ES-I3 (cell line): Measurements from ENCODE around the gene TCTN3.
"Not testable (repeated sequence)": the region's sequence is repeated elsewhere in the genome, so short reads cannot be mapped to it uniquely, and the experiment has no call there.

Source experiments
- H3K36me3 ChIP-seq: 2 replicates; pipeline ENCODE4 v1.6.1; 2013; ENCODE audit warnings: mild to moderate bottlenecking, low read length, control low read depth, moderate library complexity; ENCODE audit not compliant: insufficient read depth
- H3K4me1 ChIP-seq: 2 replicates; pipeline ENCODE4 v1.6.1; 2013; ENCODE audit warnings: mild to moderate bottlenecking, control low read depth, low read length; ENCODE audit not compliant: insufficient read depth
- H3K9ac ChIP-seq: 2 replicates; pipeline ENCODE4 v1.6.1; 2013; ENCODE audit warnings: low read depth, mild to moderate bottlenecking, low read length, moderate library complexity
- H3K9me3 ChIP-seq: 2 replicates; pipeline ENCODE4 v1.6.1; 2013; ENCODE audit warnings: mild to moderate bottlenecking, low read length, moderate library complexity; ENCODE audit not compliant: control insufficient read depth, insufficient read depth

TCTN3 gene

DNA sequence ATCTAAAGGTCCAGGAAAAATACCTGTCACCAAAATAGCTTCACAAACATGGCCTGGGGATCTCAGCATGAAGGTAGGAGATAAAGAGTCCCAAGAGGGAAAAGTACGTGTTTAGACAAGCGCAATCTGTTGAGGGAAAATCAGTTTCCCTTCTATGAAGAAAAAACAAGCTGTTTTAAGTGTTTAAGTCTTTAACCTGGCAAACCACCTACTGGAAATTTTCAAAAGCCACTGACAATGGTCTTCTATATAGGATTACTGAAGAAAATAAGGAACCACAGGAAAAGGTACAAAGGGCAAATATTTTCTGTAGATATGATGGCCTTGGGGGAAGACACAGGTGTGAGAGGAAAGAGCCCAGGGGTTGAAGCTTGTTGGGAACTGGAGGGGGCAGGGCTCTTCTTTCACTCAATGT is 58.4 kb downstream of the TCTN3 start:
- Histone ChIP-seq H3K36me3 (peaks cover 14% of the 10 kb centered on the region), H3K4me1 (no peaks in the 10 kb centered on the region), H3K9ac (no peak overlapping the region), H3K9me3 (no peaks in the 10 kb centered on the region)

DNA sequence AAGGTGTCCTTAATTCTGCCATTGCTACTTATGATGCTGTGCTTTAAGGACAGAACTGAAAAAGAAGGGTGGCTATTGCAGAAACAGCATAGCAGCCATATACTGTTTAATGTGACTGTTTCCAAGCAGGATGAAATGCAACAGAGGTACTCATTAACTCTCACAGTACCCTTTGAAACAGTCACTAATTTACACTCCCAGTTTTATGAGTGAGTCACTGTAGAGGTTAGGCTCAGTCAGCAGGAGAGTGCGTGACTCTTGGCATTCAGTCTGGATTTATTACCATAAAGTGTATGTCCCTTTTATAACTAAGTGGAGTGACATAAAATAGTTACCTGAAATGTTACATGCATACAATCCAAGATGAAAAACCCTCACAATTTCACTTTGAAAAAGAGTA is 64.9 kb downstream of the TCTN3 start:
- H3K4me1 ChIP-seq, result no peaks in the 10 kb centered on the region
- peaks cover 14% of the 10 kb centered on the region for H3K36me3 ChIP-seq
- H3K9me3 ChIP-seq, result no peaks in the 10 kb centered on the region
- H3K9ac ChIP-seq, result no peak overlapping the region

DNA sequence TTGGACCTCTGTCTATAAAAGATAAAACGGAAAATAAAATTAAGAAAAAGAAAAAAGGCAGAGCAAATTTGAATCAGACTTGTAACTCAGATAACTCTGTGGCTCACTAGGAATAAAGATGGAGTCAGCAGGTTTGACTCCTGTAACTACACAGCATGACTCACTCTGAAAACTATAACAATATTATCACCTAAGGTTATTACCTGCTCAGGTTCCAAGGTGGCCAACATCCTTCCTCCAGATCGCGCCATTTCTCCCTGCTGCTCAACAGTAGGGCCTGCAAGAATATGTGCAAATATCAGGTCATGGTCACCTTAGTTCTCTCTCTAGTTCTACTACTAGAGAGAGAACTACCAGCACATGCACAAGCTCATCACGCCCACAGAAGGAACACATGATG is 67.2 kb downstream of the TCTN3 start:
- H3K4me1 ChIP-seq, result no peaks in the 10 kb centered on the region
- no peak overlapping the region for H3K9ac ChIP-seq

DNA sequence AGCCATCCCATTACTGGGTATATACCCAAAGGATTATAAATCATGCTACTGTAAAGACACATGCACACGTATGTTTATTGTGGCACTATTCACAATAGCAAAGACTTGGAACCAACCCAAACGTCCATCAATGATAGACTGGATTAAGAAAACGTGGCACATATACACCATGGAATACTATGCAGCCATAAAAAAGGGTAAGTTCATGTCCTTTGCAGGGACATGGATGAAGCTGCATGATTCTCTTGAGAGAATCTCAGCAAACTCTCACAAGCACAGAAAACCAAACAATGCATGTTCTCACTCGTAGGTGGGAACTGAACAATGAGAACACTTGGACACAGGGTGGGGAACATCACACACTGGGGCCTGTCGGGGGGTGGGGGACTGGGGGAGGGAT is 73.3 kb downstream of the TCTN3 start:
- not testable (repeated sequence) for H3K9me3 ChIP-seq, H3K9ac ChIP-seq, H3K4me1 ChIP-seq, H3K36me3 ChIP-seq

More for the DNA sequence above, 67.2 kb downstream of the TCTN3 start:
- no peaks in the 10 kb centered on the region for H3K9me3 ChIP-seq
- H3K36me3 ChIP-seq, result peaks cover 5% of the 10 kb centered on the region

DNA sequence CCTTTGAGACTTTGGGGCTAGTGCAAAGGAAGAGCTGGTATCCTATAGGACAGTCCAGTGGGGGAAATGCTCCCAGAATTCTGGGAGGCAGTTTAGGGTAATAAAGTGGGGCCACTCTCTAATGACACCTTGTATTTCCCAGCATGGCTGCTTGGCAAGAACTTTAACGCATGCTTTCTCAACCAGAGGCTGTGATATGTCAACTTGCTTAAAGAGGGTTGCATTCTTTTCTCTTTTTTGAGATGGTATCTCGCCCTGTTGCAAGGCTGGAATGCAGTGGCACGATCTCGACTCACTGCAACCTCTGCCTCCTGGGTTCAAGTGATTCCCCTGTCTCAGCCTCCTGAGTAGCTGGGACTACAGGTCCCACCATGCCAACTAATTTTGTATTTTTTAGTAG is 75.6 kb downstream of the TCTN3 start:
- Histone ChIP-seq H3K4me1 (no peaks in the 10 kb centered on the region), H3K36me3 (peaks cover 20% of the 10 kb centered on the region), H3K9me3 (no peaks in the 10 kb centered on the region), H3K9ac (no peak overlapping the region)

DNA sequence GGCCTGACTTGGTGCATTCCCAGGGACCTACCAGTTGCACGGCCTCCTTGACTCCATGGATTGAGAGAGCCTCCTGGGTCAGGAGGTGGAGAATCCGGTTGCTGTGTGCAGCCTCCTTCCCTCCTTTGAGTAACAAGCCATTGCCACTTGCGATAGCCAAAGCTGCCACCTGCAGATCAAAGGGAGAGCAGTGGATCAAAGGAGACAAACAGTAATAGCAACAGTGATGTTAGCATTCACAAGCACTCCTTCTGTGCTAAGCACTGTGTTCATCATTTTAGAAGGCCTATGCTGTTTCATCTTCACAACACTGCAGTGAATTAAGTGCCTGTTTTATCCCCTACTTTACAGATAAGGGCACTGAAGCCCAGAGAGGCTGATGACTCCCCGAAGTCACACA is 77.3 kb downstream of the TCTN3 start:
- peaks cover 25% of the 10 kb centered on the region for H3K36me3 ChIP-seq
- H3K9me3 ChIP-seq, result no peaks in the 10 kb centered on the region
- no peak overlapping the region for H3K9ac ChIP-seq
- no peaks in the 10 kb centered on the region for H3K4me1 ChIP-seq
